Mucosa of stomach (tissue), 1 donor: ENCODE data around the gene SNRNP40.

ENCODE experiments used
- H3K27me3 ChIP-seq: one replicate; pipeline ENCODE4 v1.7.0; 2013; ENCODE audit warnings: mild to moderate bottlenecking, low read length; ENCODE audit not compliant: control insufficient read depth, insufficient read depth
- H3K36me3 ChIP-seq: one replicate; pipeline ENCODE4 v1.7.0; 2013; ENCODE audit warnings: low read length; ENCODE audit not compliant: control insufficient read depth, insufficient read depth
- H3K4me1 ChIP-seq: one replicate; pipeline ENCODE4 v1.7.0; 2013; ENCODE audit warnings: mild to moderate bottlenecking, low read length; ENCODE audit not compliant: control insufficient read depth, insufficient read depth
- H3K4me3 ChIP-seq: one replicate; pipeline ENCODE4 v1.7.0; 2013; ENCODE audit warnings: low read length
- H3K9ac ChIP-seq: one replicate; pipeline ENCODE4 v1.7.0; 2013; ENCODE audit warnings: mild to moderate bottlenecking, low read length, moderate library complexity
- H3K9me3 ChIP-seq: one replicate; pipeline ENCODE4 v1.7.0; 2013; ENCODE audit warnings: mild to moderate bottlenecking, low read length, moderate library complexity; ENCODE audit not compliant: control insufficient read depth
- donor health status: Pancreatic carcinoma.

SNRNP40 gene

DNA sequence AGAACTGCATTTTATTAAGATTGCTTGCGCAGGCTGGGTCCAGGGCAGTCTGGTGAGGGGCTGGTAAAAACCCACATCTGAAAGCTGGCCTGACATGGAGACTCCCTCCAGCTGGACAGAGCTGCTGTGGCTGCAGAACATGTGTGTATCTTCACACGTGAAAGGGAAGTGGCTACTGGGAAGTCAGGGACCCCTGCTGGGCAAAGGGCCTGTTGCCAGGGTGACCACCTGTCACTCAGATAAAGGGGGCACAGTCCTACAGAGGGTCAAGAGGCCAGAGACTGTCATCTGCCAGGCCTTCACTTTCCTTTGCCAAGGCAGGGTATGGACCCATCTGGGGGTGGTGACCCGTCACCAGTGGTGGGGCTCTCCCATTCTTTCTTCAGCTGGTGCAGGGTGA, 74.4 kb downstream of the SNRNP40 start:
- Histone ChIP-seq H3K36me3 (no peaks in the 10 kb centered on the region), H3K9ac (no peak overlapping the region), H3K4me1 (no peaks in the 10 kb centered on the region), H3K9me3 (no peaks in the 10 kb centered on the region), H3K4me3 (no peak overlapping the region), H3K27me3 (peaks cover 5% of the 10 kb centered on the region)

DNA sequence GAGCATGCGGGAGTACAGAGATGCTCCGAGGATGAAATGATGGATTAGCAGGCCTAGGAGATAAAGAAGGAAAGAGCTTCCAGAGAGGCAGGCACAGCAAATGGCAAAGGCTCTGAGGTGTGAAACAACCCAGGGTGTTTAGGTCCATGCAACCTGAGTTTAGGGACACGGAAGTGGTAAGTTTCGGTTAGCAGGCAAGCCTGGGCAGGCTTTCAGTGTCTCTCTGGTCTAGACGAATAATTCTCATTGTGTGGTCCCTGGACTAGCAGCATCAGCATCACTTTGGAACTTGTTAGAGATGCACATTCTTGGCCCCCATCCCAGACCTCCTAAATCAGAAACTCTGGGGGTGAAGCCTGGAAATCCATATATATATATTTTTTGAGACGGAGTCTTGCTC, 75.5 kb downstream of the SNRNP40 start:
- H3K4me3 ChIP-seq = no peak overlapping the region
- H3K4me1 ChIP-seq = no peaks in the 10 kb centered on the region
- H3K36me3 ChIP-seq = no peaks in the 10 kb centered on the region
- H3K9me3 ChIP-seq = no peaks in the 10 kb centered on the region
- H3K27me3 ChIP-seq = peaks cover 5% of the 10 kb centered on the region
- no peak overlapping the region for H3K9ac ChIP-seq

DNA sequence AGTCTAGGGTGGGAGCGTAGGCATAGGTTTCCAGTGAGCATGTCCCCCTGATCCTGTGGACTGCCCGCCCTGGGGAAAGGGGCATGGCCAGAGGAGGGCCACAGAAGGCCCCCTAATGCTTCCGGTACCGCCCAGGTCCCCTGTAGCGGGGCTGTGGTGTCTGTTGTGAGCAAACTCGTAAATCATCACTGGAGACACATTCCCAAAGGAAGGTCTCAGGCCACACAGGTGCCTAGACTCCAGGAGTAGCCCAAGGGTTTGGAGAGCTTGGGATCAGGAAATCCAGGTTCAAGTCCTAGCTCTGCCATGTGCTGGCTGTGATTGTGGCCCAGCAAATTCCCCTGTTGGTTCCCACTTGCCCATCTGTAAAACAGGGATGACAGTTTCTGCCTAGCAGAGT, 77.1 kb downstream of the SNRNP40 start:
- no peaks in the 10 kb centered on the region for H3K9me3 ChIP-seq
- no peak overlapping the region for H3K9ac ChIP-seq
- no peak overlapping the region for H3K4me3 ChIP-seq
- H3K36me3 ChIP-seq = no peaks in the 10 kb centered on the region
- no peaks in the 10 kb centered on the region for H3K4me1 ChIP-seq
- H3K27me3 ChIP-seq = peaks cover 5% of the 10 kb centered on the region

DNA sequence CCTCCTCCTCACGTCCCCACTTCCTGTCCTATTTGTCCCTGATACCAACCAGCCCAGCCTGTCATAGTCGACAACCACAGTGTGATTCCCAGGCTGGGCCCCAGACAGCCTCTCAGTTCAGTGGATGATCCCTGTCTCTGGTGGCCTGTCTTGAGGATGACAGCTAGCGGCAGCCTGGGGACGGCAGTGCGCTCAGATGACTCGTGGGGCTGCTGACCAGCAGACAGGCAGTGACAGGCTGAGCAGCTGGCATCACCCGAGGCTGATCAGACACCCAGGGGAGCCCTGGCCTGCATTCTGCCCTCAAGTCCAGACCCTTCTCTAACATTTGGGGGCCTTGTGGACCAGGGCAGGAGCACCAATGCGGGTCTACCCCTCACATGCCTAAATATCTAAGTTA, 77.9 kb downstream of the SNRNP40 start:
- Histone ChIP-seq H3K4me3 (no peak overlapping the region), H3K4me1 (no peaks in the 10 kb centered on the region), H3K9ac (no peak overlapping the region), H3K36me3 (no peaks in the 10 kb centered on the region), H3K9me3 (no peaks in the 10 kb centered on the region), H3K27me3 (peaks cover 5% of the 10 kb centered on the region)

DNA sequence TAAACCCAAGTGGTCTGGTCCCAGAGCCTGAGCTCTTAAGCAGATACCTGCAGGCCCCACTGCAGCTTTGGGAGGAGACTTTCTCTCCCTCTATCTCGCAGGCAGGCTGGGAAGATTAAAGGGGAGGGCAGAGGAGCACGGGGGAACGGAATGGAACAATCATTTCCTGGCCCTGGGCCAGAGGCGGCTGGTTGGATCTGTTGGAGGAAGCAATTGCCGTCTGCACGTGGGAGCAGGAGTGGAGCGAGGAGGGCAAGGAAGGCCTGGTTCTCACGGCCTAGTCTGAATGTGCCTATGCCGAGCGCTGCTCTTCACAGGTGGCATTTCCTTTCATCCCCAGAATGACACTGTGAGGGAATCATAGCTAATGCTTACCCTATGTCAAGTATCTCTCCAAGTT, 80.6 kb downstream of the SNRNP40 start:
- H3K4me1 ChIP-seq = no peaks in the 10 kb centered on the region
- no peak overlapping the region for H3K4me3 ChIP-seq
- H3K36me3 ChIP-seq = no peaks in the 10 kb centered on the region
- H3K9ac ChIP-seq = no peak overlapping the region
- no peaks in the 10 kb centered on the region for H3K9me3 ChIP-seq
- H3K27me3 ChIP-seq = no peaks in the 10 kb centered on the region

DNA sequence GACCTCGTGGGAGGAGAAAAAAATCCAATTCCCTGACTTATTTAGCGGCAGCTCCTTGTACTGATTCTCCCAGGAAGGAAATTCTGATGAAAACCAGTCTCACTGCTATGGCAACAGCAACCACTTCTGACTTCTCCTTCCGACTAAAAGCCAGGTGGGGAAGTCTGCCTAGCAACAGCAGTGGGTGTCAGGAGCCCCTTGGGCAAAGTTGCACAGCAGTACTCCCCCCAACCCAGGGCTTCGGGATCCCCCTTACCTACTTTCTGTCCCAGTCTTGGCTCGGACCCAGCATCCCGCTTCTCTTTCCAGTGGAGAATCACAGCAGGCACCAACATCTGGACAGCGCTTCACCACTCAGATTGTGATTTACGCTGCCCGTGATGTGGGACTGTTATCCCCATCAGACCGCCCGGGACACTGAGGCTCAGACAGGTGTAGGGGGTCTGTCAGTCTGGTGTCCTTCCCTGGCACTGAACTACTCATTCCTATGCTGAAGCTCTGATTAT, 81.5 kb downstream of the SNRNP40 start:
- H3K4me1 ChIP-seq = no peaks in the 10 kb centered on the region
- no peaks in the 10 kb centered on the region for H3K36me3 ChIP-seq
- no peak overlapping the region for H3K4me3 ChIP-seq
- H3K27me3 ChIP-seq = no peaks in the 10 kb centered on the region
- H3K9ac ChIP-seq = no peak overlapping the region
- H3K9me3 ChIP-seq = no peaks in the 10 kb centered on the region

DNA sequence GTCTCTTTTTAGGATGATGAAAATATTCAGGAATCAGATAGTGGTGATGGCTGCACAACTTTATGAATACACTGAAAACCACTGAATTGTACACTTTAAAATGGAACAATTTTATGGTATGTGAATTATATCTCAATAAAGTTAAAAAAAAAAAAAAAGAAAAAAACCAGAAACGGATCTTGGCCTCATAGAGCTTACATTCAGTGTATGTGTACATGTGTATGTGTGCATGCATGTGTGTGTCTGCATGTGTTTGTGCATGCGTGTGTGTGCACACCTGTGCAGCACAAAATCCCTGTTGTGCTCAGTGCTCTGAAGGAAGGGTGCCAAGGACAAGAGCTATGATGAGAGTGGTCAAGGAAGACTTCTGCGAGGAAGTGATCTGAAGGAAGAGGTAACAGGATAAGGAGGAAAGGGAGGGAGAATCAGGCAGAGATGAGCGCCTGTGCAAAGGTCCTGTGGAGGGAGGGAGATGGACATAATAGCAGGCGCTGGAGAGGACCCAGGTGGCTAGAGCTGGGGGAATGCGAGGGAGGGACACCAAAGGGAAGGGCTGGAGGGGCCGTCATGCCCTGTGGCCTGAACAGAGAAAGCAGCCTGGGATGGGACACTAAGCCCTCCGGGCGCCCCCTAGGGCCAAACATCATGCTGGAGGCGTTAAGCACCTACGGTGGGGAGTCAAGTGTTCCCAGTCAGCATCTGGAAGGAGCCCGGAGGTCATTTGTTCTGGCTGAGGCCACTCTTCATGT, 82.1 kb downstream of the SNRNP40 start:
- no peaks in the 10 kb centered on the region for H3K4me1 ChIP-seq
- H3K9me3 ChIP-seq = no peaks in the 10 kb centered on the region
- no peak overlapping the region for H3K4me3 ChIP-seq
- H3K27me3 ChIP-seq = no peaks in the 10 kb centered on the region
- H3K9ac ChIP-seq = no peak overlapping the region
- H3K36me3 ChIP-seq = no peaks in the 10 kb centered on the region
